SK-MEL-5 (cell line): ENCODE results near the gene SIK2. TPM values are rescaled to one million over a fixed set of nuclear protein-coding genes. Genes with fewer than 3 reads are reported as not detected.

Experiments used
- DNase-seq: peaks from one replicate; pipeline ENCODE4 v3.0.0-alpha.2; 2016; ENCODE audit warnings: low read depth, low spot score
- in situ Hi-C: cut with HindIII; loops from 2 replicates; pipeline ENCODE4 v1.10.0; 2016; ENCODE audit warnings: low sequenced_read_pairs, high pct_unique_total_duplicates, low pct_unique_long_range_greater_than_20kb
- total RNA-seq: library from RNA; depleted of rRNA; stranded (reverse); fragments of >200 nt; shearing (Covaris generic); gene quantifications from 2 replicates; pipeline ENCODE4 v1.2.3, GENCODE V29; 2014; rRNA removed

Gene SIK2
- total RNA-seq, 1 experiment from 2014 or later: 17.5 TPM

DNA sequence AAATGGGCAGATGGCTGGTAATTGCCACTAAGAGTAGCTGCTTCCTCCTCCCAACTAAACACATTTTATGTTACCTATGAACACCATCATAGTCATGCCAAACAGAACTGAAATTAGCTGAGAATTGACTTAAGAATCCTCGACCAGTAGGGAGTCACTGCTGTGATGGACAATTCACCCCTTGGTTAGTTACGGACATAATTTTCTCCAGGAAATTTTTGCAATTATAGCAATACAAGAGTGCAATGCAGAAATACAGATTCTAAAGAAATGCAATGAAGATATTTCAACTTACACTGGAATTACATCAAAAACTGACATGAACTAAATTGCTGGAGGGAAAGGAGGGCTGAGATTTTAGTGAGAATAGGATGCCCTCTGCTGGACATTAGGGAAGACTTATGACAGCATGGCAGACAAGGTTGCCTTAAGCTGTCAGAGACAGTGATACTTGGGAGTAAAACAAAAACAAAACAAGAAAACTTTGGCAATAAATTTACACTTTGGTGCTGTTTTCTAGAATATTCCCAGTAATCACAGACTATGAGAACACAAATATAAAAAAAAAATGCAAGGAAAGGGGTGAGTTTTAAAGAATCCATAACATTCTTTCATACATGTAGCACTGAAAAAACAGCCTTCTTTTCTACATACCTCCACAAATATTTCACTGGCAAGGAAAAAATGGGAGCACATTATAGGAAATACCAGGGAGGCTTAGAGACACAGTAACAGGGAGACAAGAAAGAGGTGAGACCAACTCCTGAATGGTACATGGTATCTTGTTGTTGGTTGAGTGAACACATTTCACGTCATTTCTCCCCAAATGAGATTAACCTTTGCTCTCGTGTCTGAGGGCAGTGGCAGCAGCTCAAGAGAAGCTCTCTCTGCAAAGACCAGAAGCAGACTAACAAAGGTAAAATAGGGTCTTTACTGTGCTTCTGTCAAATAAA lies 175.1 kb downstream of the SIK2 start:
- peak; percentile 75 for DNase-seq
- in situ Hi-C loops: no loop called here

DNA sequence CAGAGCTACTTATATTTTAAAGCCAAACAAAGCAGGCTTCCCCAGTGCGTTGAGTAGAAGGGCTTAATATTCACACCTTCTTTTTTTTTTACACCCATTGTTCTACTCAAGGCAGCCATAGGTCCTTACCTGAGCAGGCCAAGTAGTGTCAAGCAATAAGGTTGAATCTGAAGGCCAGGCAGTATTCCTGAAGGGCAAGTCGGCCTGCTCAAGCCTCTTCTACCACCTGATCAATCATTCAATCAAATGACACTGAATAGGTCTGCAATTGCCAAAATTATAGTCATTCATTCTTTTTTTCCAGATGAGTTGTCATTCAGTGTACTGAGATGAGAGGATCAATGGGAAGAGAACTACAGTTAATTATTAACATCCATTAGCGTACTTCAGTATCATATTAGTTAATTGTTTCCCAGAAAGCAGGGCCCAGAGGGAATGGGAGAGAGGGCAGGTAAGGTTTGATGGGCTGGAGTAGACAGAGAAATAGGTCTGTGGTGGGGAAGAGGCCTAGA lies 175.9 kb downstream of the SIK2 start:
- no peak for DNase-seq
- in situ Hi-C loops: no loop called here

GRCh38 chr11:111779118-111779517 lies 176.9 kb downstream of the SIK2 start:
- no peak for DNase-seq
- in situ Hi-C loops: no loop called here

Other genes starting within 250 kb of the SIK2 start
- not detected in 2 replicates for gene POU2AF1, start 223.2 kb upstream of the SIK2 start, total RNA-seq
- not detected in 2 replicates for gene BTG4, start 90.1 kb upstream of the SIK2 start, total RNA-seq
- not detected in 2 replicates for gene HOATZ, start 87.7 kb upstream of the SIK2 start, total RNA-seq
- not detected in 2 replicates for gene LAYN, start 61.7 kb upstream of the SIK2 start, total RNA-seq
- gene PPP2R1B, start 163.9 kb downstream of the SIK2 start, total RNA-seq: 28.2 and 31.5 TPM in 2 replicates